ENCODE data around the gene TMEM201.

DNA sequence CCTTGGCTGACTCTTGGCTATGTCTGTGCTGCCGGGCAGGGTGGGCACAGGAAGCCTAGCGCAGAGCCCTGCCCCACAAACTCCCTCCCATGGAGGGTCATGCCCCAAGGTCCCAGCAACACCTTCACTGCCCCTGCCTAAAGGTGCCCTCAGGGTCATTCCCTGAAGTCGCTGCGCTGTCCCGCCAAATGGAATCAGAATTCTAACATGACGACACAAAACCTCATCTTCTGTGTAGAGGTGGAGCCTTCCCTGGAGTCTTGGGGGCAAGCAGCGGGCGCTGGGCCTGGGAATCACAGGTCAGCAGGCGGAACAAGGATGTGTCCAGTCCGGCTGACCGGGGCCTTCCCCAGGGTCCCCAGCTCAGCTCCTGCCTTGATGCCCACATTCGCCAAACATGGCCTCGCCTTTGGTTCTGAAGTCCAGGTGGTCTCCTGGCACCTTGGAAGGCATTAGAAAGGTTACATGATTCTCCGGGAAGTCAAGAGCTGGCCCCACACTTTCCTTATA, 17.3 kb downstream of the TMEM201 start:
- TF ChIP-seq, protein P1, sequence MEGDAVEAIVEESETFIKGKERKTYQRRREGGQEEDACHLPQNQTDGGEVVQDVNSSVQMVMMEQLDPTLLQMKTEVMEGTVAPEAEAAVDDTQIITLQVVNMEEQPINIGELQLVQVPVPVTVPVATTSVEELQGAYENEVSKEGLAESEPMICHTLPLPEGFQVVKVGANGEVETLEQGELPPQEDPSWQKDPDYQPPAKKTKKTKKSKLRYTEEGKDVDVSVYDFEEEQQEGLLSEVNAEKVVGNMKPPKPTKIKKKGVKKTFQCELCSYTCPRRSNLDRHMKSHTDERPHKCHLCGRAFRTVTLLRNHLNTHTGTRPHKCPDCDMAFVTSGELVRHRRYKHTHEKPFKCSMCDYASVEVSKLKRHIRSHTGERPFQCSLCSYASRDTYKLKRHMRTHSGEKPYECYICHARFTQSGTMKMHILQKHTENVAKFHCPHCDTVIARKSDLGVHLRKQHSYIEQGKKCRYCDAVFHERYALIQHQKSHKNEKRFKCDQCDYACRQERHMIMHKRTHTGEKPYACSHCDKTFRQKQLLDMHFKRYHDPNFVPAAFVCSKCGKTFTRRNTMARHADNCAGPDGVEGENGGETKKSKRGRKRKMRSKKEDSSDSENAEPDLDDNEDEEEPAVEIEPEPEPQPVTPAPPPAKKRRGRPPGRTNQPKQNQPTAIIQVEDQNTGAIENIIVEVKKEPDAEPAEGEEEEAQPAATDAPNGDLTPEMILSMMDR (IDR thresholded peaks at IDR 0.05) = no peak
- no peak for TF ChIP-seq FOXJ3 (CRISPR knock-in tag; IDR thresholded peaks at IDR 0.05)
- TF ChIP-seq, protein P2, sequence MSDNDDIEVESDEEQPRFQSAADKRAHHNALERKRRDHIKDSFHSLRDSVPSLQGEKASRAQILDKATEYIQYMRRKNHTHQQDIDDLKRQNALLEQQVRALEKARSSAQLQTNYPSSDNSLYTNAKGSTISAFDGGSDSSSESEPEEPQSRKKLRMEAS (IDR thresholded peaks at IDR 0.05; ENCODE audit: low read depth) = no peak

Data from SK-N-SH (cell line).